IPS-20b (cell line): Measurements from ENCODE around the gene EN1.

Source experiments
- H3K27ac ChIP-seq: one replicate; pipeline ENCODE4 v1.5.1; 2013; ENCODE audit warnings: low read length
- H3K27me3 ChIP-seq: 2 replicates; pipeline ENCODE4 v1.6.1; 2013; ENCODE audit warnings: mild to moderate bottlenecking, low read length, inconsistent platforms; ENCODE audit not compliant: insufficient read depth
- H3K36me3 ChIP-seq: 2 replicates; pipeline ENCODE4 v1.6.1; 2013; ENCODE audit warnings: low read depth, mild to moderate bottlenecking, inconsistent platforms, low read length, moderate library complexity; ENCODE audit not compliant: insufficient read depth
- H3K4me1 ChIP-seq: 2 replicates; pipeline ENCODE4 v1.6.1; 2013; ENCODE audit warnings: mild to moderate bottlenecking, control low read depth, inconsistent platforms, low read length, moderate library complexity; ENCODE audit not compliant: insufficient read depth
- H3K4me3 ChIP-seq: 2 replicates; pipeline ENCODE4 v1.5.1; 2013; ENCODE audit warnings: mild to moderate bottlenecking, low read length, inconsistent platforms
- H3K9ac ChIP-seq: 2 replicates; pipeline ENCODE4 v1.6.1; 2013; ENCODE audit warnings: low read depth, mild to moderate bottlenecking, inconsistent platforms, low read length, moderate library complexity
- H3K9me3 ChIP-seq: 2 replicates; pipeline ENCODE4 v1.6.1; 2013; ENCODE audit warnings: mild to moderate bottlenecking, low read depth, low read length, inconsistent platforms; ENCODE audit not compliant: insufficient read depth

Gene EN1

DNA sequence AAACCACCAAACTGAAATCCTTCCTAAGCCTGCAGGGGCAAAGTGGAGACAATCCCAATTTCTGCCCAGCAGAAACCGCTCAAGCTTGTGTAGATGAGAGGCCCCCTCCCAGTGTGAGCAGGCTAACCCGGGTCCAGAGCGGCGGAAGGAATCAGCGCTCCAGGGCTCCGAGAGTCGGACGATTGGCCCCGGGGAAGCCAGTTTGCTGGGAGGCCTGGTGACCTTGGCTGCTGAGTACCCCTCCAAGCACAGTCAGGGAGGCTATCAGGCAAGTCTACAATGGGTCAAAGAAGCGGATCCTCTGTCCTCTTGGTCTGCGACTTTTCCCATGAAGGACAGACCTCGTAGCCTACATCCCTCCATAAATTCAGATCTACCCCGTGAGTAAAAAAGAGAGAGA is 16.8 kb upstream of the EN1 start:
- H3K27me3 ChIP-seq = peaks cover 23% of the 10 kb centered on the region
- H3K36me3 ChIP-seq = no peaks in the 10 kb centered on the region
- no peak overlapping the region for H3K27ac ChIP-seq
- H3K9ac ChIP-seq = no peak overlapping the region
- no peaks in the 10 kb centered on the region for H3K9me3 ChIP-seq
- no peak overlapping the region for H3K4me3 ChIP-seq
- H3K4me1 ChIP-seq = 0 out of 2 replicates have a peak, but pooled peaks cover 3% of the 10 kb centered on the region

GRCh38 chr2:118861731-118862130 is 14.3 kb upstream of the EN1 start:
- no peak overlapping the region for H3K9ac ChIP-seq
- 0 out of 2 replicates have a peak, but pooled peaks cover 3% of the 10 kb centered on the region for H3K4me1 ChIP-seq
- H3K36me3 ChIP-seq = no peaks in the 10 kb centered on the region
- H3K9me3 ChIP-seq = no peaks in the 10 kb centered on the region
- peaks cover 48% of the 10 kb centered on the region for H3K27me3 ChIP-seq
- H3K27ac ChIP-seq = no peak overlapping the region
- no peak overlapping the region for H3K4me3 ChIP-seq

- H3K9ac ChIP-seq = no peak overlapping the region
- peaks cover 53% of the 10 kb centered on the region for H3K27me3 ChIP-seq
Measured at GRCh38 chr2:118861242-118861641, 13.8 kb upstream of the EN1 start.

DNA sequence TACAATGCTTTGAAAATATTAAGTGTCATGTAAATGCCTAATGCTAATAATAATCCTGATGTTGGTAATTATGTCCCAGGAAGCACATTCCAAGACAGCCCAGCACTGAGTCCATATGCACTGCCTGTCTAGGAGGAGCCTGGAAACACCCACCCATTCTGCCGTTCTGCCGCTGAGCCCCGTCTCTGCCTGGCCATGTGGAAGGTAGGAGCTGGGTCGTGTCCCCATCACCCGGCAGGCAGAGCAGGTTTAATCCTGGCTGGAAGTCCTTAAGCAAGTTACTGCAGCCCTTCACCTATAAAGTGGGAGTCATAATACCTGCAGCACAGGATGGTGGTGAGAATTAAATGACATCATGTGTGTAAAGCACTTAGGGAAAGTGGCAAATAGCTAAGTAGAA is 13.1 kb upstream of the EN1 start:
- Histone ChIP-seq H3K27me3 (peaks cover 59% of the 10 kb centered on the region), H3K9me3 (no peaks in the 10 kb centered on the region), H3K4me3 (no peak overlapping the region), H3K9ac (no peak overlapping the region), H3K27ac (no peak overlapping the region), H3K4me1 (0 out of 2 replicates have a peak, but pooled peaks cover 3% of the 10 kb centered on the region), H3K36me3 (no peaks in the 10 kb centered on the region)

More at GRCh38 chr2:118861242-118861641, 13.8 kb upstream of the EN1 start:
- Histone ChIP-seq H3K4me3 (no peak overlapping the region), H3K36me3 (no peaks in the 10 kb centered on the region), H3K27ac (no peak overlapping the region), H3K9me3 (no peaks in the 10 kb centered on the region), H3K4me1 (0 out of 2 replicates have a peak, but pooled peaks cover 3% of the 10 kb centered on the region)

DNA sequence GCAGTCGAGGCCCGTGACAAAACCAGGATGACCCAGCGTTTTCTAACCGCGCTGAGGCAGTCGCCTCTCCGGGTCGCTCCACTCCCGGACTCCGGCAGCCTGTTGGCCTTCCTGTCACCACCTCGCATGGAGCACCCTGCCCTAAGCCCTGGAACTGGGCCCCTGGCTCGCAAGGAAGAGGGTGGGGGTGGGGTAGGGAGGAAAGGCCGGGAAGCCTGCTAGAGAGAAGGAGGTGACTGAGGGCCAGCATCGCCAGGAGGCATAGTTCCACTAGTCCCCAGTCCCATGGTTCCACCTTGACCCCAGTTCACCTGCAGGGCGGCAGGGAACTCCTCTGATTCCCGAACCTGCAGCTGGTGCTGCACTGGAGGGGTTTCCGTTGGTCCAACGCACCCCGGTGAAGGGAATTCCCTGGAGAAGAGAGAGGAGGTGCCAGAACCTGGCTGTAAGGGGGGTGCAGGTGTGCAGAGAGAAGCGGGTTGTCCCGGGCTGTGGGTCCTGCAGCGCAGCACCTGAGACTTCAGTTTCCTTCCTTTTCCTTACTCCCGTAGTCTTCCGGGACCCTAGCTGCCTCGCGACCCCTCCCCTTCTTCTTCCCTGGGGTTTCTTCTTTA is 11.8 kb upstream of the EN1 start:
- H3K4me1 ChIP-seq = 0 out of 2 replicates have a peak, but pooled peaks cover 3% of the 10 kb centered on the region
- H3K36me3 ChIP-seq = no peaks in the 10 kb centered on the region
- H3K9ac ChIP-seq = no peak overlapping the region
- H3K27ac ChIP-seq = no peak overlapping the region
- H3K4me3 ChIP-seq = no peak overlapping the region
- no peaks in the 10 kb centered on the region for H3K9me3 ChIP-seq
- peaks cover 71% of the 10 kb centered on the region for H3K27me3 ChIP-seq

DNA sequence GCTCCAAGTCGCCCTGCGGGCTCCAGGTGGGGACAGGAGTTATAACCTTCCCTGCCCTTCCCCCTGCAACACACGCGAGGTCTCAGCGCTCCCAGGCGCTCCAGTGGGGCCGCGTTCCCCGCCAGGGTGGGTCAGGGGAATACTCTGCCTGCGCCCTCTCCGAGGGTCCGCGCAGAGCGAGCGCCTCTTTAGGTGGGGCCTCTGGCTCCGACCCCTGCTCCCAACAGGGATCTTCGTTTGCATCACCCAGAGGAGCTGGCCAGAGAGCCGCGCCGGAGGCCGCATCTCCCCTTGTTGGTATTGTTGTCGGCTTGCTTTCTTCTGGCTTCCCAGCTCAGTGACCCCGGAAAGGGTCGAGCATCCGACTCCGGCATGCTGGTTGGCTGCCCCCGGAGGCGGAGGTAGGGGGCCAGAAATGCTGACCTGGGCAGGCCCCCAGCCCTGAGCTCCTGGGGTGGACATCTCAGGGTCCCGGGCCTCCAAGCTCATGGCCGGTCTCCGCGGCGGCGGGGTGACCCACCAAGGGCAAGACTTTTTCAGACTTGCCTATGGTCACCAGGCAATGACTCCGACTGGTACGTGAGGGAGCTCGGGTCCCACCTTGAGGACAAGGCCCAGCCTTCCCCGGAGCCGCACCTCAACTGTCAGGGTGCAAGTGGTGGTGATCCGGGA is 11.2 kb upstream of the EN1 start:
- no peaks in the 10 kb centered on the region for H3K9me3 ChIP-seq
- no peak overlapping the region for H3K4me3 ChIP-seq
- no peak overlapping the region for H3K9ac ChIP-seq
- H3K27me3 ChIP-seq = peaks cover 78% of the 10 kb centered on the region
- peaks cover 3% of the 10 kb centered on the region; the same call in 1 of the 2 replicates for H3K4me1 ChIP-seq
- no peaks in the 10 kb centered on the region for H3K36me3 ChIP-seq
- H3K27ac ChIP-seq = no peak overlapping the region

- no peaks in the 10 kb centered on the region for H3K36me3 ChIP-seq
- no peak overlapping the region for H3K27ac ChIP-seq
- peaks cover 3% of the 10 kb centered on the region; the same call in 1 of the 2 replicates for H3K4me1 ChIP-seq
- no peaks in the 10 kb centered on the region; the same call in 1 of the 2 replicates for H3K9me3 ChIP-seq
- no peak overlapping the region for H3K9ac ChIP-seq
- no peak overlapping the region for H3K4me3 ChIP-seq
- H3K27me3 ChIP-seq = peaks cover 85% of the 10 kb centered on the region
Measured at GRCh38 chr2:118857677-118858484, 10.4 kb upstream of the EN1 start.

DNA sequence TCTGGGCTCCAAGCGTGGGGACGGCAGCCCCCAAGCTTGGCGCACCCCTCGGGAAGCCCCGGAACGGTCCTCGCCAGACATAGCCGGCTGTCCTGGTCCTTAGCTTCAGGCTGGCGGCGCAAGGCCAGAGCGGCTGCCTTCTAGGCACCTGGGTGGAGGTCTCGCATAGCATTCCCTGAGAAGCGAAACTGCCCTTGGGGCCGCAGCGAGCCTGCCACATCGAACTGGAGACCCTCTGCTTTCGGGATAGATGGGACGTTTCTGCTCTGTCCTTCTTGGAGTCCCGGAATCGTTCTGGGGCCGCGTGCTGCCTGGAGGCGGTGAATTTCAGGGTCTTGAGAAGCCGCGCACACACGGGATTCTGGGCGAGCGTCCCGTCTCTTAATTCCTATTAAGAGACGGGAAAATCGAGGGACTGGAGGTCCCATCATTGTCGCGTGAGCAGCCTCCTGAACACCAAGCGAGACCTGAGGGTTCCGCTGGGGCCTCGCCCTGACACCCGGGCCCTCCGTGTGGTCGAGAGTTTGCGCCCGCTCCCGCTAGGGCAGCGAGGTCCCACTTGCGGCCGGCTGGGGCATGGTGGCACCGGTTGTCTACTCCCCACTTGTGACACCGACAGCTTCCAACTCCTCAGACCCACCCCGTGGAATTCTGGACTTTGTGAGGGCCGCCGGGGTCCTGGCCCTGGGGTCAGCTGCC is 9.7 kb upstream of the EN1 start:
- peaks cover 3% of the 10 kb centered on the region; the same call in 1 of the 2 replicates for H3K4me1 ChIP-seq
- no peak overlapping the region for H3K9ac ChIP-seq
- H3K27me3 ChIP-seq = peaks cover 93% of the 10 kb centered on the region
- no peaks in the 10 kb centered on the region for H3K36me3 ChIP-seq
- H3K9me3 ChIP-seq = no peaks in the 10 kb centered on the region; the same call in 1 of the 2 replicates
- H3K27ac ChIP-seq = no peak overlapping the region
- no peak overlapping the region for H3K4me3 ChIP-seq

GRCh38 chr2:118856330-118856977 is 9.0 kb upstream of the EN1 start:
- H3K36me3 ChIP-seq = no peaks in the 10 kb centered on the region
- H3K9ac ChIP-seq = no peak overlapping the region
- H3K4me3 ChIP-seq = no peak overlapping the region
- peaks cover 3% of the 10 kb centered on the region; the same call in 1 of the 2 replicates for H3K4me1 ChIP-seq
- no peak overlapping the region for H3K27ac ChIP-seq
- no peaks in the 10 kb centered on the region; the same call in 1 of the 2 replicates for H3K9me3 ChIP-seq
- peaks cover 99% of the 10 kb centered on the region for H3K27me3 ChIP-seq

- Histone ChIP-seq H3K27me3 (peaks cover 99% of the 10 kb centered on the region), H3K4me1 (peaks cover 2% of the 10 kb centered on the region; the same call in 1 of the 2 replicates), H3K36me3 (no peaks in the 10 kb centered on the region), H3K4me3 (peak overlapping the region; percentile 50), H3K9ac (no peak overlapping the region), H3K27ac (no peak overlapping the region), H3K9me3 (no peaks in the 10 kb centered on the region; the same call in 1 of the 2 replicates)
Measured at GRCh38 chr2:118855451-118856279, 8.2 kb upstream of the EN1 start.
